ENCODE measurements around the gene TXNIP.
A peak's percentile ranks its signal among the peaks of the same experiment; 100 is the strongest.

TXNIP gene

DNA sequence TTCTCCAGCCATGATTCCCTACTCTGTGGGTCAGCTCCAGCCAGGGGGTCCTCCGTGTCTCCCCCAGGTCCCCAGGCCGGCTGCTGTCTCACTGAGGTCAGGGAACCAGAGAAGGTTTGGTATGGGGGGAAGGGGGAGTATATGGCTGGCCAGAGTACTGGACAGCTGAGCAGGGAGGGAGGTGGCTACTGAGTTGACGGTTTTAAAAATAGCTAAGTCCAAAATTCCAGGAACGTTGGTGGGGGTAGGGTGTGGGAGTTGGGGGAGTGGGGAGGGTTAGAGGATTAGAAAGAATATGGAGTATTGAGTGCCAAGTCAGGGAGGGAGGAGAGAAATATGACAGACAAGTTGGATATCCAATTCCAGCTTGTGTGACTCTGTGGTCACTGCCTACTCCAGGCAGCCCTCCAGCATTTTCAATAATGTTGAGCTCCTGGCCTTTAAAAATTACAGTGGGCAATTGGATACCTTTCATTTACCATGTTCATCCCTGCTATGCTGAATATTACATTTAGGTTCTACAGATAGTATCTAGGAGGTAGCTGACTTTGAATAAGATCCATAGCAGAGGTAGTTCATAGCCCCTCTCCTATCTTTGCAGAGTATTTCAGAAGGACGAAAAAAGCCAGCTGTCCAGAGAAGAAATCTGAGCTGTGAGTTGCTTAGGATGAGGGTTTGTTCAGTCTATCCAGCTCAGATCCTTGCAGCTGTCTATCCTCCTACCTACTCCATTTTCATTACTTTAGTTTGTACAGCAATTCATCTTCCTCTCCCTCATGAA, 25.4 kb upstream of the TXNIP start, which contains the start of gene HJV:
TSS of gene HJV (minus strand) at position 114 of the 781 bp plus-strand sequence. CDS start 1,504 bp downstream, outside the sequence.
- H3K9me3 ChIP-seq (ENCODE audit: control insufficient read depth, low read length), result no peaks in the 10 kb centered on the region
- peaks cover 41% of the 10 kb centered on the region for H3K27me3 ChIP-seq (ENCODE audit: control insufficient read depth, insufficient read depth, low read length)
- no peak within 1 kb of the TSS for H3K4me3 ChIP-seq (ENCODE audit: low read length)
- no peaks in the 10 kb centered on the region for H3K36me3 ChIP-seq (ENCODE audit: control insufficient read depth, insufficient read depth, low read length)
- no peak within 1 kb of the TSS for H3K9ac ChIP-seq (ENCODE audit: low read length)
- H3K4me1 ChIP-seq (ENCODE audit: control insufficient read depth, insufficient read depth, low read length), result peaks cover 13% of the 10 kb centered on the region

GRCh38 chr1:146021050-146021445, 24.7 kb upstream of the TXNIP start:
- no peak overlapping the region for H3K4me3 ChIP-seq (ENCODE audit: low read length)
- no peak overlapping the region for H3K9ac ChIP-seq (ENCODE audit: low read length)
- H3K36me3 ChIP-seq (ENCODE audit: control insufficient read depth, insufficient read depth, low read length), result no peaks in the 10 kb centered on the region
- peaks cover 41% of the 10 kb centered on the region for H3K27me3 ChIP-seq (ENCODE audit: control insufficient read depth, insufficient read depth, low read length)
- no peaks in the 10 kb centered on the region for H3K9me3 ChIP-seq (ENCODE audit: control insufficient read depth, low read length)
- H3K4me1 ChIP-seq (ENCODE audit: control insufficient read depth, insufficient read depth, low read length), result peaks cover 13% of the 10 kb centered on the region

DNA sequence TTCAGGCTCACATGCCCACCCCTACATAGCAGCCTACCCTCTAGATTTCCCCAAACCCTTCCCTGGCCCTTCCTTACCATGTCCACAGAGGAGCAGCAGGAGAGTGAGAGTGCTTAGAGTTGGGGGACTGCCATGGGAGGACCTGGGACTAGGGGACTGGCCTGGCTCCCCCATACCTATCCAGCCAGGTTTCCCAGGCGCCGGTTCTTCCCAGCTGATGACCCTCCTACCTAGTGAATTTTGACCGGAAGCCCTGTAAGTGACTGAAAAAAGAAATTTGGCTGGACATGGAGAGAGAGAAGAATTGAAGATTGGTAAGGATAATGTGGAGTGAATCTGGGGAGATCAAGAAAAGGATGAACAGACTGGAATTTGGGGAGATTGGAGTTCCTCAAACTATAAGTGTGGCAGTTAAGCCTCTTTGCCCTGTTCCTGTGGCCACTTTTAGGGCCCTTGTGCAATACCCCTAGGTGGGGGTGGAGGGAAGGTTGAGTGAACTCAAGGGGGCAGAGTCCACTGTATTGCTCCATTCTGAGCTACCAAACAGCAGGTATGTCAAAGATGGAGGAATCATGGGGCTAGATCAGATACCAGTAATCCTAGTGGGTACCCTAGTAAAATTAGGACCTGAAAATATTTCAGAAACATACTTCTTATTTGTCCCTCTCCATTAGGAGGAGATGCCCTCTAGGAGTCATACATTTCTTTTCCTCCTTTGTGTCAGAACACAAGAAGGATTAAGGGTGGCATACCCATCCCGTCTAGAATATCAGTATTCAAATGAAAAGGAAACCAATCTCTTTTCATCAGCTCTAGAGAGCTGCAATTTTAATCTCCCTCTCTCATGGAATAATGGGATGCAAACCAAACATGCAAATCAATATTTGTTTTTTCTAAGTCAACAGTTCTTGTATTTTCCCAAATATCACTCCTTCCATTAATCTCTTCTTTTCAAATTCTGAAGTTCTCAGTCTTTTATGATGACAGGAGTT, 24.0 kb upstream of the TXNIP start:
- H3K27me3 ChIP-seq (ENCODE audit: control insufficient read depth, insufficient read depth, low read length), result peaks cover 41% of the 10 kb centered on the region
- no peaks in the 10 kb centered on the region for H3K9me3 ChIP-seq (ENCODE audit: control insufficient read depth, low read length)
- H3K4me3 ChIP-seq (ENCODE audit: low read length), result no peak overlapping the region
- no peaks in the 10 kb centered on the region for H3K36me3 ChIP-seq (ENCODE audit: control insufficient read depth, insufficient read depth, low read length)
- H3K4me1 ChIP-seq (ENCODE audit: control insufficient read depth, insufficient read depth, low read length), result peaks cover 13% of the 10 kb centered on the region
- no peak overlapping the region for H3K9ac ChIP-seq (ENCODE audit: low read length)

GRCh38 chr1:146019231-146020057, 23.1 kb upstream of the TXNIP start:
- Histone ChIP-seq H3K4me3 (ENCODE audit: low read length) (no peak overlapping the region), H3K9ac (ENCODE audit: low read length) (no peak overlapping the region), H3K4me1 (ENCODE audit: control insufficient read depth, insufficient read depth, low read length) (peaks cover 13% of the 10 kb centered on the region), H3K36me3 (ENCODE audit: control insufficient read depth, insufficient read depth, low read length) (no peaks in the 10 kb centered on the region), H3K27me3 (ENCODE audit: control insufficient read depth, insufficient read depth, low read length) (peaks cover 41% of the 10 kb centered on the region), H3K9me3 (ENCODE audit: control insufficient read depth, low read length) (no peaks in the 10 kb centered on the region)

GRCh38 chr1:146016891-146017290, 20.5 kb upstream of the TXNIP start:
- H3K9me3 ChIP-seq (ENCODE audit: control insufficient read depth, low read length), result no peaks in the 10 kb centered on the region
- peaks cover 21% of the 10 kb centered on the region for H3K4me1 ChIP-seq (ENCODE audit: control insufficient read depth, insufficient read depth, low read length)
- H3K9ac ChIP-seq (ENCODE audit: low read length), result no peak overlapping the region
- H3K4me3 ChIP-seq (ENCODE audit: low read length), result no peak overlapping the region
- no peaks in the 10 kb centered on the region for H3K36me3 ChIP-seq (ENCODE audit: control insufficient read depth, insufficient read depth, low read length)
- peaks cover 38% of the 10 kb centered on the region for H3K27me3 ChIP-seq (ENCODE audit: control insufficient read depth, insufficient read depth, low read length)

- Histone ChIP-seq H3K27me3 (ENCODE audit: control insufficient read depth, insufficient read depth, low read length) (peaks cover 8% of the 10 kb centered on the region), H3K9me3 (ENCODE audit: control insufficient read depth, low read length) (no peaks in the 10 kb centered on the region), H3K36me3 (ENCODE audit: control insufficient read depth, insufficient read depth, low read length) (no peaks in the 10 kb centered on the region), H3K4me3 (ENCODE audit: low read length) (no peak overlapping the region), H3K9ac (ENCODE audit: low read length) (no peak overlapping the region), H3K4me1 (ENCODE audit: control insufficient read depth, insufficient read depth, low read length) (peaks cover 17% of the 10 kb centered on the region)
These were observed 17.2 kb upstream of the TXNIP start for GRCh38 chr1:146013559-146013922.

- Histone ChIP-seq H3K4me3 (ENCODE audit: low read length) (no peak overlapping the region), H3K36me3 (ENCODE audit: control insufficient read depth, insufficient read depth, low read length) (no peaks in the 10 kb centered on the region), H3K9me3 (ENCODE audit: control insufficient read depth, low read length) (no peaks in the 10 kb centered on the region), H3K27me3 (ENCODE audit: control insufficient read depth, insufficient read depth, low read length) (peaks cover 2% of the 10 kb centered on the region), H3K9ac (ENCODE audit: low read length) (no peak overlapping the region), H3K4me1 (ENCODE audit: control insufficient read depth, insufficient read depth, low read length) (peaks cover 17% of the 10 kb centered on the region)
These were observed 16.6 kb upstream of the TXNIP start for GRCh38 chr1:146012703-146013558.

DNA sequence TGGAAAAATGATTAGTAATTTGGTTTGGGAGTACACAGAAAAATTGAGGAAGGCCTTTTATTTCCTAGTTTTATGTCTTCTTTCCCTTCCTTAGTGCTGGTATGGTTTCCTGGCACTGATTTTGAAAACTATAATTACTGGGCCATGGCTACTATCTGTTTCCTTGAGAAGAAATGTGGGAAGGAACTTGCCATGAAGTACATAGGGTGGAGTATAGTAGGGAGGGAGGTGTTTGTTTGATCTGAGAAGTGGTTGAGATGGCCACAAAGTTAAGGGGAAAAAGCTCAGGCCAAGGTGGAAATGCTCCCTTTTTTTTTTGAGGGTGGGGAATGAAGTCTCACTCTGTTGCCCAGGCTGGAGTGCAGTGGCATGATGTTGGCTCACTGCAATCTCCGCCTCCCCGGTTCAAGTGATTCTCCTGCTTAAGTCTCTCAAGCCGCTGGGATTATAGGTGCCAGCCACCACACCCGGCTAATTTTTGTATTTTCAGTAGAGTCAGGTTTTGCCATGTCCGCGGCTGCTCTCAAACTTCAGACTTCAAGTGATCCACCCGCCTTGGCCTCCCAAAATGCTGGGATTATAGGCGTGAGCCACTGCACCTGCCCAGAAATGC, 13.9 kb upstream of the TXNIP start:
- H3K27me3 ChIP-seq (ENCODE audit: control insufficient read depth, insufficient read depth, low read length), result no peaks in the 10 kb centered on the region
- no peaks in the 10 kb centered on the region for H3K9me3 ChIP-seq (ENCODE audit: control insufficient read depth, low read length)
- no peak overlapping the region for H3K4me3 ChIP-seq (ENCODE audit: low read length)
- no peak overlapping the region for H3K9ac ChIP-seq (ENCODE audit: low read length)
- peaks cover 20% of the 10 kb centered on the region for H3K4me1 ChIP-seq (ENCODE audit: control insufficient read depth, insufficient read depth, low read length)
- H3K36me3 ChIP-seq (ENCODE audit: control insufficient read depth, insufficient read depth, low read length), result no peaks in the 10 kb centered on the region

- Histone ChIP-seq H3K4me3 (ENCODE audit: low read length) (no peak overlapping the region), H3K36me3 (ENCODE audit: control insufficient read depth, insufficient read depth, low read length) (no peaks in the 10 kb centered on the region), H3K27me3 (ENCODE audit: control insufficient read depth, insufficient read depth, low read length) (no peaks in the 10 kb centered on the region), H3K9me3 (ENCODE audit: control insufficient read depth, low read length) (no peaks in the 10 kb centered on the region), H3K9ac (ENCODE audit: low read length) (peak overlapping the region; percentile 44), H3K4me1 (ENCODE audit: control insufficient read depth, insufficient read depth, low read length) (peaks cover 18% of the 10 kb centered on the region)
These were observed 11.2 kb upstream of the TXNIP start for GRCh38 chr1:146007489-146008133.

GRCh38 chr1:146001709-146002108, 5.3 kb upstream of the TXNIP start:
- Histone ChIP-seq H3K36me3 (ENCODE audit: control insufficient read depth, insufficient read depth, low read length) (no peaks in the 10 kb centered on the region), H3K4me1 (ENCODE audit: control insufficient read depth, insufficient read depth, low read length) (peaks cover 26% of the 10 kb centered on the region), H3K9ac (ENCODE audit: low read length) (no peak overlapping the region), H3K27me3 (ENCODE audit: control insufficient read depth, insufficient read depth, low read length) (no peaks in the 10 kb centered on the region), H3K9me3 (ENCODE audit: control insufficient read depth, low read length) (no peaks in the 10 kb centered on the region), H3K4me3 (ENCODE audit: low read length) (no peak overlapping the region)

Data from mucosa of stomach (tissue), 1 donor.